MM.1S (cell line): Measurements from ENCODE around the gene NUP62CL.

ENCODE experiments used
- DNase-seq: peaks from one replicate; pipeline ENCODE4 v3.0.0-alpha.2; 2015
- H2AFZ ChIP-seq: fragments of 300-600 bp; sonication (generic); 2 replicates; pipeline ENCODE4 v1.6.0; 2016; ENCODE audit warnings: antibody characterized with exemption, low read length
- H3F3A ChIP-seq: fragments of 300-600 bp; sonication (generic); 2 replicates; pipeline ENCODE4 v1.6.1; 2016; ENCODE audit warnings: mild to moderate bottlenecking, antibody characterized with exemption, low read length, moderate library complexity, mixed read lengths; ENCODE audit not compliant: insufficient read depth
- H3K27ac ChIP-seq: fragments of 300-600 bp; sonication (generic); 2 replicates; pipeline ENCODE4 v1.5.1; 2016; ENCODE audit warnings: mild to moderate bottlenecking, low read length
- H3K27me3 ChIP-seq: fragments of 300-600 bp; sonication (generic); replicated peaks from 2 replicates; pipeline ENCODE4 v1.6.0; 2016; ENCODE audit warnings: low read length; ENCODE audit not compliant: insufficient read depth
- H3K36me3 ChIP-seq: fragments of 300-600 bp; sonication (generic); replicated peaks from 2 replicates; pipeline ENCODE4 v1.6.1; 2016; ENCODE audit warnings: mild to moderate bottlenecking, low read length, mixed read lengths; ENCODE audit not compliant: insufficient read depth
- H3K4me1 ChIP-seq: fragments of 300-600 bp; sonication (generic); 2 replicates; pipeline ENCODE4 v1.6.1; 2016; ENCODE audit warnings: low read length, mixed read lengths
- H3K4me2 ChIP-seq: fragments of 300-600 bp; sonication (generic); 2 replicates; pipeline ENCODE4 v1.6.0; 2016; ENCODE audit warnings: low read depth, low read length
- H3K4me3 ChIP-seq: fragments of 300-600 bp; sonication (generic); 2 replicates; pipeline ENCODE4 v1.5.1; 2016; ENCODE audit warnings: low read length, mixed read lengths
- H3K79me2 ChIP-seq: fragments of 300-600 bp; sonication (generic); 2 replicates; pipeline ENCODE4 v1.6.1; 2016; ENCODE audit warnings: mixed run types, low read length, mixed read lengths
- H3K9ac ChIP-seq: fragments of 300-600 bp; sonication (generic); 2 replicates; pipeline ENCODE4 v1.6.1; 2016; ENCODE audit warnings: low read length, mixed read lengths
- H3K9me2 ChIP-seq: fragments of 300-600 bp; sonication (generic); replicated peaks from 2 replicates; pipeline ENCODE4 v1.6.1; 2016; ENCODE audit warnings: mild to moderate bottlenecking, low read length, mixed read lengths; ENCODE audit not compliant: insufficient read depth
- H3K9me3 ChIP-seq: fragments of 300-600 bp; sonication (generic); replicated peaks from 2 replicates; pipeline ENCODE4 v1.6.1; 2016; ENCODE audit warnings: mild to moderate bottlenecking, low read length, mixed read lengths; ENCODE audit not compliant: insufficient read depth
- H4K20me1 ChIP-seq: fragments of 300-600 bp; sonication (generic); 2 replicates; pipeline ENCODE4 v1.6.1; 2016; ENCODE audit warnings: mild to moderate bottlenecking, low read length, moderate library complexity, mixed read lengths; ENCODE audit not compliant: insufficient read depth
- CTCF ChIP-seq: fragments of 300-600 bp; sonication (generic); IDR thresholded peaks from 2 replicates; pipeline ENCODE4 v1.5.1; 2016; ENCODE audit warnings: antibody characterized with exemption, low read length, mixed read lengths
- EZH2 ChIP-seq: fragments of 300-600 bp; sonication (generic); optimal IDR thresholded peaks from 2 replicates; pipeline ENCODE3; 2017; ENCODE audit warnings: low read depth, mild to moderate bottlenecking, antibody characterized with exemption, low read length, mixed read lengths
- EZH2phosphoT487 ChIP-seq: fragments of 300-600 bp; sonication (generic); IDR thresholded peaks from 2 replicates; pipeline ENCODE4 v1.6.1; 2018; ENCODE audit warnings: antibody characterized with exemption, low read length

The NUP62CL gene

GRCh38 chrX:107207089-107207488 lies 856 bp upstream of the NUP62CL start:
- H3F3A ChIP-seq, result no peaks in the 10 kb centered on the region
- no peak overlapping the region for H3K9ac ChIP-seq
- no peaks in the 10 kb centered on the region for H3K27me3 ChIP-seq
- no peaks in the 10 kb centered on the region for H3K79me2 ChIP-seq
- H3K9me2 ChIP-seq, result no peaks in the 10 kb centered on the region
- no peak overlapping the region for H3K27ac ChIP-seq
- no peak overlapping the region for H3K4me2 ChIP-seq
- no peaks in the 10 kb centered on the region for H3K36me3 ChIP-seq
- no peaks in the 10 kb centered on the region for H3K4me1 ChIP-seq
- no peak overlapping the region for H2AFZ ChIP-seq
- H3K9me3 ChIP-seq, result no peaks in the 10 kb centered on the region
- DNase-seq, result no peak
- TF ChIP-seq EZH2, result no peak
- no peak for TF ChIP-seq CTCF
- no peak for TF ChIP-seq EZH2phosphoT487
- no peak overlapping the region for H3K4me3 ChIP-seq
- H4K20me1 ChIP-seq, result no peaks in the 10 kb centered on the region

DNA sequence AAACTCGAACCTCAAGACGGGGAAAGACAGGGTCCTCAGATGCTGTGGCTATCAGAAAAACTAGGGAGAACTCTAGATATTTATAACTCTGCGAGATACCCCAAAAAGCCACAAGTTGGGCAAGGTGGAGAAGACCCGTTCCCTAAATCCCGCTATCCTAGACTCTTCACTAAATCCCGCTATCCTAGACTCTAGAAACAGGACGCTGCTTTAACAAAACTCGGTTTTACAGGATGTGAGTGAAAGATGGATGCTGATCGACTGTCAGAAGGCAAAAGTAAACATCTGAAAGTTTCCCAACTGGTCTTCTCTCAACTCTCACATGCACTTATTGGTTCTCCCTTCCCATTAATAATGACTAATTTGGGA lies 448 bp upstream of the NUP62CL start:
- no peak for DNase-seq
- H3K4me3 ChIP-seq, result peak overlapping the region; percentile 80; the same call in 1 of the 2 replicates
- TF ChIP-seq EZH2 (no peak), EZH2phosphoT487 (no peak), CTCF (no peak)
- no peaks in the 10 kb centered on the region for H3K36me3 ChIP-seq
- no peaks in the 10 kb centered on the region for H3K4me1 ChIP-seq
- H3K27me3 ChIP-seq, result no peaks in the 10 kb centered on the region
- no peak overlapping the region for H3K9ac ChIP-seq
- no peaks in the 10 kb centered on the region for H3K9me3 ChIP-seq
- no peaks in the 10 kb centered on the region for H3F3A ChIP-seq
- no peaks in the 10 kb centered on the region for H4K20me1 ChIP-seq
- H3K79me2 ChIP-seq, result no peaks in the 10 kb centered on the region
- peak overlapping the region; percentile 87; the same call in 1 of the 2 replicates for H3K4me2 ChIP-seq
- no peak overlapping the region for H3K27ac ChIP-seq
- no peak overlapping the region for H2AFZ ChIP-seq
- H3K9me2 ChIP-seq, result no peaks in the 10 kb centered on the region

DNA sequence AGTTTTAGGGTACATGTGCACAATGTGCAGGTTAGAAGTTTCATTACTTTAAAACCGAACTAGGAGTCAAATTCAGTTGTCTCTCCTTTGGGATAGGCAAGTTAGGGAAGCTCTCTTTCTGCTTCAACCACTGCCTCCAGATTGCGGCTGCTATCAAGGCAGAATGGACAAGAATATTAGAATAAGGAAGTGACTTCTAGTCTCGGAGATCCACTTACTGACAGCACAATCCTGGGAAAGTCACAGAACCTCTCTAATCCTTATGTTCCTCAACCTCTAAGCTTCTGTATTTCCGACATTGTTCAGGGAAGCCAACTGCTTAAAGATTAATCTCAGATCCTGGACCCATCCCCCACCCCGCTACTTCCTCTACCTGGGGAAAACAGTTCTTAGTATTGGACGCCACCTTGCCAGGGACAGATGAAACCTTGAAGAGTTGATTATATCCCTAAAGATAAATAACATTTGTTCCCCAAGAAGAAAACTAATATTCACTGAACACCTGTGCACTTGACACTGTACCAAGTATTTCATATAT lies 2.1 kb downstream of the NUP62CL start:
- H3F3A ChIP-seq, result no peaks in the 10 kb centered on the region
- no peak for DNase-seq
- no peaks in the 10 kb centered on the region for H3K79me2 ChIP-seq
- TF ChIP-seq EZH2phosphoT487 (no peak), EZH2 (no peak), CTCF (no peak)
- no peak overlapping the region for H2AFZ ChIP-seq
- no peak overlapping the region for H3K4me3 ChIP-seq
- no peaks in the 10 kb centered on the region for H3K36me3 ChIP-seq
- no peaks in the 10 kb centered on the region for H3K27me3 ChIP-seq
- H3K9me3 ChIP-seq, result no peaks in the 10 kb centered on the region
- no peaks in the 10 kb centered on the region for H4K20me1 ChIP-seq
- no peak overlapping the region for H3K4me2 ChIP-seq
- H3K4me1 ChIP-seq, result no peaks in the 10 kb centered on the region
- H3K27ac ChIP-seq, result no peak overlapping the region
- no peaks in the 10 kb centered on the region for H3K9me2 ChIP-seq
- no peak overlapping the region for H3K9ac ChIP-seq
